Fibroblast of skin of right biceps (primary cell): ENCODE results near the gene LCN9.

Experiments used
- DNase-seq: peaks from one replicate; pipeline ENCODE4 v3.0.0-alpha.2; 2013

The LCN9 gene

DNA sequence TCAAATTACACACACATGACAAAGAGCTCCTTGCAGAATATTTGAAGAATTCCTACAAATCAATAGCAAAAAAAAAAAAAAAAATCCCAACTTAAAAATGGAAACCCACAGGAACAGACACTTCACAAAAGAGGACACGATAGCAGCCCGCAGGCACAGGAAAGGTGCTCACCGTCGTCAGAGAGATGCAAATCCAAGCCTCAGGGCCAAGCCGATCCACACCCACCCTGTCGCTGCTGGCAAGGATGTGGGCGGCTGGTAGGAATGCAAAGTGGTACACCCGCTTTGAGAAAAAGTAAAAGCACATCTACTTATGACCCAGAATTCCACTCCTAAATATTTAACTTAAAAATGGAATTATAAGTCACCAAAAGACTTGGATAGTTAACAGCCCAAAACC lies 10.8 kb downstream of the LCN9 start:
- no peak for DNase-seq

DNA sequence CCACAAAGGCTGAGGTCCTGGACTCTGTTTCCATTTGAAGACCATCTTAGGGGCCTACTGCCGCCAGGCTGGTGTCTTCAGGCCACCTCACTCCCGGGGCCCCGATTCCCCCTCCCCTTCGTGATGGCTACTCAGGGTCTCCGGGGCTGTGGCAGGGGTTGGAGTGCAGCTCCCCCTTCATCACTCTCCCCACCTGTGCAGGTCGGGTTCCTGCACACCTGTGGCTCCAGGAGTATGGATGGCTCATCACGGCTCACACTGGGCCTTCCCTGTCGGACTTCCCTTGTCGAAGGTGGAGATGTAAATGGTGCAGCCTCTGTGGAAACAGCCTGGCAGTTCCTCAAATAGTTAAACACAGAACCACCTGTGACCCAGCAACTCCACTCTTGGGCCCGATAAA lies 11.9 kb downstream of the LCN9 start:
- no peak for DNase-seq

DNA sequence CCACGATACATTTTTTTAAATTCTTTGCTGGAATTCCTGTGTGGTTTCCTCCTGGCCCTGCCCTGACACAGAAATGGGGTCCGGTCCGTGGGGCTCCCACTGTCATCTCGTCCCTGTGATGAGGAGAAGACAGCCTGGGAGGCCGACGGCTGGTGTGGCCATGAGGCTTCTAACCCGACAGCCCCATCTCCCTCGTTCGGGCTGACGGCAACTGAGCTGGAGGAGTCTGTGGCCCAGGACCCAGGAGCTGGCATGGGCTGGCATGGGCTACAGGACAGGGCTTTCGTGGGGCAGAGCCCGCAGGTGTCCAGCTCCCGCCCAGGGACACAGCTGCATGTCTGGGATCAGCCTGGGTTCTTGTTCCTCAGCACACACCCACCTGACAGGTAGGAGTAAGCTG lies 13.8 kb downstream of the LCN9 start:
- DNase-seq: no peak

DNA sequence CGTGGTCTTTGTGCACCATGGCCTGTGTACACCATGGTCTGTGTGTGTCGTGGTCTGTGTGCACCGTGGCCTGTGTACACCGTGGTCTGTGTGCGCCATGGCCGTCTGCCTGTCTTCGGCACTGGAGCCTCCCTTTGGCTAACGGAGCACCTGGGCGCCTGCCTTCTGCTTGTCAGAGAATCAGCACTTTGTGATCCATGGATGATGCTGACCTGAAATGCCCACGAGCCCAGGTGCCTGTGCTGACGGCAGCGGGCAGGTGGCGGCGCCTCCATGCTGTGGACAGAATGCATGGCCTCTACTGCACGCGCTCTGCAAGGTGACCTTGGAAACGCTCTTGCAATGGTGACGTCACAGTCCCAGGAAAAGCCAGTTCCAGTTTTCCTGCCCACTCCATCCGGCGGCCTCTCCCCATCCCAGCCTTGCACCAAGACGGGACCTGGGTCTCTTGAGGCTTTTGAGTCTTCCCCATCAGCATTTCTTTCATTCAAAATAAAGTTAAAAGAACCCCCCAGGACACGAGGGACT lies 14.6 kb downstream of the LCN9 start:
- no peak for DNase-seq

DNA sequence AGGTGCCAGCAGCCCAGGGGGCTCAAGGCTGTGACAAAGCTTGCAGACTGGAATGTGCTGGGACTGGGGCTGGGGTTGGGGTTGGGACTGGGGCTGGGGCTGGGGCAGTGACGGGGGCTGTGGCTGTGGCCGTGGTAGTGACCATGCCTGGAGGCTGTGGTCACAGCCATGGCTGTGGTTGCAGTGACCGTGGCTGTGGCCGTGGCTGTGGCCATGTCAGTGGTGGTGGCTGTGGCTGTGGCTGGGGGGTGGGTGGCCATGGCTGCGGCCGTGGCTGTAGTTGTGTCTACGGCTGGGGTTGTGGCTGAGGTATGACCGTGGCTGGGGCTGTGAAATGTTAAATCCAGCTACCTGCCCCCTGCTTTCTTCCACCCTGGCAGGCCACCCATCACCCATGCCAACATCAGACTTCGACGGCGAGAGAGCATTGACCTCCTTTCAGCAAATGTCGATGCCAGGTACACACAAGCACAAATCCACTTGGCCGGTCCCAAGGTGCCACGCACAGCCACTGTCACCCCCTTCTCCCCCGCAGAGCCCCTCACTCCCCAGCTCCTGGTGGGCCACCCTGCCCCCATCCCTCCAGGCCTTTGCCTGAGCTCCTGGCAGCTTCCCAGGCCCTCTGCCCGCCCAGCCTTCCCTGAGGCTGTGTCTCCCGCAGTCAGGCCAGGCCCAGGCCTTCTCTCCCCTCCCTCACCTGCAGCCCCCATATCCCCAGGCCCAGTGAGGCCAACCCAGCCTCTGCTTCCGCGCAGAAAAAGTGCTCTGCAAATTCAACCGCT lies 15.3 kb downstream of the LCN9 start:
- no peak for DNase-seq

DNA sequence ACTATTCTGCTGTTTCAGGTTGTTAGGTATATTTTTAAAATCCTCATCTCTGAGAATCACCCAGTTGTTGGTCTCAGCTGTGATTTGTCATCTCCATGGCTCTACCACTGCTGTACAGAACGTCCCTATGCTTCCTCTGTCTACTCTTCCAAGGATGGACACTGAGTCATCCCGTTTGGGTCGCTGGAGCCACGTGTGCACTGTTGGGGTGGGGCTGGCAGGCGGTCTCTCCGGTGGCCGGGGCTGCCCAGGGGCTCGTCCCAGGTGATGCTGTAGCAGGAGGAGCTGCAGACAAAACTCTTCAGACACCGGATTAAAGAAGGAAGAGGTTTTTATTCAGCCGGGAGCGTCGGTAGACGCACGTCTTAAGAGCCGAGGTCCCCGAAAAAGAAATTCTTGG lies 16.9 kb downstream of the LCN9 start:
- no peak for DNase-seq

DNA sequence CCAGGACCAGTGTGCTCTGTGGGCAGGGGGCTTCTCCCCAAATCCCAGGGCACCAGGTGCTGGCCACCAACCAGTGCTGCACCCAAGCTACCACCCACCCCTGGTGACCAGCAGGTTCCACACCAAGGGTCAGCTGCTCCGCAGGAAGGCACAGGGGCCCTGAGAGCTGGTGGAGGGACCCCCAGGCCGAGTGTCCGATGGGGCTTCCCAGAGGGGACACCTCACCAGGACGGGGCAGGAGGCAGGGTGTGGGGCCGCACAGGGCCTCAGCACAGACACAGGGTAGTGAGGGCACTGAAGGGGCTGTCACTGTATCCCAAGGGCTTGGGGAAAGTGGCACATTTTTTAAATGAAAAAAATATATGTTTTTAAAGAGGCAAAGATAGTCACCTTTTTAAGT lies 18.1 kb downstream of the LCN9 start:
- no peak for DNase-seq

DNA sequence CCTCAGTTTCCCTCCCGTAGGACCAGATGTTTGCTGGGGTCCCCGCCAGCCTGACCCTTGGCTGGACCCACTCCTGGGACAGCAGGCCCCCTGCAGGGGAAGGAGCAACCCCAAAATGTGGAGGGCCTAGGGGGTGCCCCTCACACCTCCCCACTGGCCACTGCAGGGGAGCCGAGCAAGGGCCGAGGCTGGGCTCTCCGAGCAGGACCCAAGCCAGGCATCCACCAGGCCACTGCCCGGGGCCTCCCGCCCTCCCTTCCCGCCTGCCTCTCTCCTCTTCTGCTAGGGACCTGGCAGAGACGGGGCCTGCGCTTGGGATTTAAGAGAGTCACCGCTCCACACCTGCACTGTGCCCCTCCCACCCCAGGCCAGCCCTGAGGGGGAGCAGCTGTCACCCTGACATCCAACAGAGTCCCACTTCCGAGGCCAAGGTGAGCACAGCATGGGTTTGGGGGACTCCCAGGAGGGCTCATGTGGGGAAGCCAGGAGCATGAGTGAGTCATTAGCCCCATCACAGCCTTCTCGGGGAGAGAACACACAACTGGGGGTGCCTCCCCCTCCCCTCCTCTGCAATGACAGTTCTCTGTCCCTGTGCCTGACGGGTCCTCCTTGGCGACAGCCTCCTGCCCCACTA lies 20.4 kb downstream of the LCN9 start:
- DNase-seq: no peak

DNA sequence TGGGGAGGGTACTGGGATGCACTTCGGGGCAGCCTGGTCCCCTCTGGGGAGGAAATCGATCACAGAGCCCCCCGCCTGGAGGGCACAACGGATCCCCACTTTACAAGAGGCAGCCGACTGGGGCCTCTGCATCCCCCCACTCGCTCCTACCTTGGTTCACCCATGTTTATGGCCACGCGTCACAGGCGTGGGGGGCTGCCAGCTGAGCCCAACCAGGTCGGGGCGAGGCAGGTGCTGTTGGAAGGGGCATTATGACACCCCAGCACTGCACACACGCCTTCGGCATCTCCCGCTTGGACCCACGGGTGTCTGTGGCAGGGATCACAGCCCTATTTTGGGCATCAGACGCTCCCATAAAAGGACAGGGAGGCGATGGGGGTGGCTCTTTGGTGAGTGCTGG lies 21.6 kb downstream of the LCN9 start:
- DNase-seq: no peak

DNA sequence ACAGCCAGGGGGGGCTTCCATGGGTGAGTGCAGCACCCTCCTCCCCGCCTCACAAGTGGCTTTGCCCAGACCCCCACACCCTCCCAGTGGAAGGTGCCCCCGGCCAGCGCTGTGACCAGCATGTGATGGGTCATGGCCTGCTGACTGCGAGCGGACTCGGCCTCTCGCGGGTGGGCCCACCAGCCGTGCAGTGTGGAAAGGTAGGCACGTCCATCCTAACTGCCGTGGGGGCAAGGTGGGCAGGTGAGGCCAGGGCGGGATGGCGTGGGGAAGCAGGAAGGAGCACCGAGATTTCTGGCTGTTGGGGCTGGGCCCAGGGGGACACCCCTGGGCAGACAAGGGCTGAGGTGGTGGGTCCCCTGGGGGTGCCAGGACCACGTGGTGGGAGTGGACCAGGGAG lies 24.1 kb downstream of the LCN9 start:
- DNase-seq: no peak

DNA sequence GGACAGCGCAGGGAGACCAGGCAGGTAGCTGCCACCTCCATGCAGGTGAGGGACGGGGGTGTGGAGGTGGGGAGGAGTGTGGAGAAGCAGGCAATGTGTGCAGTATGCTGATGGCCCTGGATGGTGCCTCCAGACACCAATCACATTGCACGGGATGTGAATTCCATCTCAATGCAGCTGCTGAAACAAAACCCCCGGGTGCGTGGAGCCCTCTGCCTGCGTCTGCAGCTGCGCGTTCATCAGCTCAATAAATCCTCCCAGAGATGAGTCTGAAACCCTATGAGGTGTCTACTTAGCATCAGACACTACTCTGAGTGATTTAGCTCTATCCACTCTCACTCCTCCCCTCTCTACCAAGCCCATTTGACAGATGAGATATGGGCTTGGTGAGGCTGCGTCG lies 25.9 kb downstream of the LCN9 start:
- DNase-seq: no peak

DNA sequence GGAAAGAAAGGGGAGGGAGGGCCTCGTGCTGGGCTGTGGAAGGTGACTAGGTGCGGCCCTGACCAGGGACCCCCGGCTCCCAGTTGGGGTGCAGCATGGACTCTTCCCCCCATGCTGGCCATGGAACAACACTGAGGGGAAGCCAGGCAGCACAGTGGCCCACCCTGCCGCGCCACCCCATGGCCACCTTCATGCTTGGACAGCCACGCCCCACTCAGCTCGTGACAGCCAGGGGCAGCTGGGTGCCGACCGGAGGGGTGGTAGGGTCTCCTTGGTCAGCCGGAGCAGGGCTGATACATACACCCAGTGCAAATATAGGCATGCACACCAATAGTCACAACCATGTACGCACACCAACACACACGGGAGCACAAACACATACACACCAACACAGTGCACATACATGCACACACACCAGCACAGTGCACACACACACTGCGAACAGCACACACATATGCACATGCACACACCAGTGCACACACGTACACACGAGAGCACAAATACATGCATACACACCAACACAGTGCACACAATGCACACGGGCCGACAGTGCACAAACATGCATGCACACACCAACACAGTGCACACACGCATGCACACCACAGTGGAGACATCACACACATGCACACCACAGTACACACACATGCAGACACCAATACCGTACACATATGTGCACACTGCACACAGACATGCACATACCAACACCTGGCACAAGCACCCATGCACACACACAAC lies 27.9 kb downstream of the LCN9 start:
- DNase-seq: no peak

DNA sequence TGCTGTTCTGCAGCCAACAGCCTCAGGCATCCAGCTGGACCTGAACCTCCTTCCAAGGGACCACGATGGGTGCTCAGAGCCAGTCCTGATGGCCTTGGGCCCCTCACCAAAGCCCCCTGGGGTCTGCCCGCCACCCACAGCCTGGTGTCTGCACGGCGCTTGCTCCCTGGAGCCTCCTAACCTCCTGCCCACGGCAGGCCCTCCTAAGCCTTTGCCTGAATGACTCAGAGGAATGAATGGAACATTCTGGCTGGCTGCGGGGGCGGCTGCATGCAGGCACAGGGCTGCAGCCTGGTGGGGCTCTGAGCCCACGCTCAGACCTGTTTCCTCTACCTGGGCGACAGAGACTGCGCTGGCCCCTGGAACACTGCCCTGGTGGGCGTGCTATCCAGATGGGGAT lies 29.3 kb downstream of the LCN9 start:
- no peak for DNase-seq

DNA sequence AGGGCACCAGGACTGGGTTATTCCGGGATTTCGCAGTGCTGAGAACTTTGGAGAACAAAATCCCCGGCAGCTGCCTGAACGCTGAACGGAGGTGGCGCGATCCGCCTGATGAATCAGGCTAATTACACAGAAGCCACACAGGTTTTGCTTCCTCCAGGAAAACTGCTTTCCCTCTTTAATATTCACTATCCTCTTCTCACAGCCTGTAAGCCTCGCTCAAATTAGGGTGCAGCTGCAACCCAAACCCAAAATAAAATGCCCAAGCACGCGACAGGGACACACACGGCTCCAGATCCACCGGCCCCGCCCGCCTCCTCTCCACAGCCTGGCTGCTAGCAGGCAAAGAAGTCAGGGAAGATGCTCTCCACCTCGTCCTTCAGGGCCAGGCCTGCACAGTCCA lies 30.2 kb downstream of the LCN9 start:
- DNase-seq: no peak

DNA sequence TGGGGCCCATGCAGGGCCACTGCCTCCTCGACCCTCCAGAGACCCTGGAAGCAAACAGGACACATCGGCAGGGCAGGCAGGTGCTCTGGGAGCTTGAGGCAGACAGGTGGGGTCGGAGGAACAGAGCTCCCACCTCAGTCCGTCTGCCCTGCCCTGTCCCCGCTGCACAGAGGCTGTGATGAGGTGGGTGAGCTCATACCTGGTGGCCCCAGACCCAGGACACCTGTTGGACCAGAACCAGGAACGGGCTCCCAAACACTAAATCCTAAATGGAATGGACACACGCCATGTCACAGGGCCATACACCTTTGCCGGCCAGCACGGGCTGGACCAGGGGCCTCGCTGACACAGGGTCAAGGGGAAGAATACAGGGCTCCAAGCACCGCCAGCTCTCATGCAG lies 30.7 kb downstream of the LCN9 start:
- no peak for DNase-seq

DNA sequence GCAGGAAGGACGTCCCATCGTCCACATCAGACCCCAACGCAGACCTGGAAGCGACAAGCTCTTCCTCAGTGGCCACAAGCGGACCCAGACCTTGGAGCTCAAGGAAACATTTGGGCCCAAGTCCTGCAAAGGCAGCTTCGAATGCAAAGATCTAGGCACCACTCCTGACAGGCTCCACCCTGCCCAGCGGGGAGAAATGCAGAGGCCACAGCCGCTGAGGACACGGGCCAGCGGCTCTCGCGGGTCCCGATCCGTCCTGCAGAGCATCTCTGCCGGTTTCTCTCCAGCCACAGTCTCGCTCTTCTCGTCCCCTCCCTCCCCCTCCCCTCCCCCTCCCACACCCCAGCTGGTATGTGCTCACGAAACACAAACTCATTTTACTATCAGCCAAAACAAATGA lies 31.3 kb downstream of the LCN9 start:
- no peak for DNase-seq

DNA sequence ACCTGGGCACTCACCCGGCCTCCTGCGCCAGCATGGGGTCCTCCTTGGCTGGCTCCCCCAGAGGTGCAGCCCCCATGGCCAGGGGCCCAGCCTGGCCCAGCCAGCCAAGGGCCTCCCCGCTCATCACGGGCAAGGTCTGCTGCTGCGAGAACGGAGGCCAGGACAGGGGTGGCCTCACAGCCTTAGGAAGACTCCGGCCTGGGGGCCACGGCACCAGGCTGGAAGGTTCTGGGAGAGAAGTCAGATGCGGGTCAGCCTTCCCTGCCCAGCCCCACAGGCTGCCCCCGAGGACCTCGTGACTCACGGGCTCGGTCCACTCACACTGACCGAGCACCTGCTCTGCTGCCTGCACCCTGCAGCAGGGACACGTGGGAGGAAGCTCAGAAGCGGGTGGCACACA lies 31.9 kb downstream of the LCN9 start:
- no peak for DNase-seq

DNA sequence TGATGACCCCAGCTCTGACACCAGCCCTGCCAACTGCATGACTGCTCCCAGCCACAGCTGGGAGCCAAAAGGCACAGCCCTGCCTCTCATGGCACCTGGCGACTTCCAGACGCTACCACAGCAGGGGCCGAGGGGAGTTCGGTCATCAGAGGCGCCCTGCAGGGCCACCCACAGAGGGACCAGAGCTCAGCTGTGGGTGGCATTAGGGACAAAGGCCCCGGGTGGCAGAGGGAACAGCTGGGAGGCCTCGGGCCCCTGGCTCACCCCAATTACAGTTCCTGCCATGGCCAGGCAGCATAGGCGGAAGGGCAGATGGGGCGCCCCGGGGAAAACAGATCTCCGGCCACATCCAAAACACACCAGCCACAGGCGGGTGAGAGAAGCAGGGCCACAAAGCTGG lies 32.5 kb downstream of the LCN9 start:
- DNase-seq: no peak

DNA sequence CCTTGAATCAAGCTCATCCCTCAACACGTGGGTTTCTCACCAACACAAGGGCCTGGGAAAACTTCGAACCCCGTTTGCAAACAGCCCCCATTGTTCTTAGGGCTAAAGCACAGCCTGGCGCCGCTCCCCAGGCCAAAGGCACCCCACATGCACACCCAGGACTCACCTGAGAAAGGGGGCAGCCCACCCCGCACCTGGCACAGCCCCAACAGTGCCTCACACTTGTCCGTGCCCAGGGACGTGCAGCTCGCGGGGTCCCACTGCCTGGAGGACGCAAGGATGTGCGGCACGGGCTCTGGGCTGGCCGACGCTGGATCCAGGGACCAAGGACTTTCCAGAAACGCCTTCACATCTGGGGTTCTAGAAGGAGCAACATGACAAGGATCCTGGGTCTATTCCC lies 33.3 kb downstream of the LCN9 start:
- no peak for DNase-seq

DNA sequence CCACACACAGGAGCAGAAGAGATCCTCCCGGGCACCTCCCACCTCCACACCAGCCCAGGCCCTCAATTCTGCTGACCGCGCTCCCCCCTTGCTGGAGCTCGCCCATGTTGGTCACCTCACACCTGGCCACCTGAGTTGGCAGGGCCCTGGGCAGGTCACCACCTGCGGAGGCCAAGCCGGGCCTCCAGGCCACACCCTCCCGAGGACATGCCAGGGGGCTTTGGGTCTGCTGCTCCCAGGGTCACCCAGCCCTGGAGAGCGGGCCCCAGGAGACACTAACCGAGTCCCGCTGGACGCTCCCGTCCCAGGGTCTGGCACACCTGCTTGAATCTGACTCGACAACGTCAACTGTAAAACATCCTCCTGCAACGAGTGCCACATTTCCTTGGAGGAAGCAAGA lies 34.1 kb downstream of the LCN9 start:
- no peak for DNase-seq

DNA sequence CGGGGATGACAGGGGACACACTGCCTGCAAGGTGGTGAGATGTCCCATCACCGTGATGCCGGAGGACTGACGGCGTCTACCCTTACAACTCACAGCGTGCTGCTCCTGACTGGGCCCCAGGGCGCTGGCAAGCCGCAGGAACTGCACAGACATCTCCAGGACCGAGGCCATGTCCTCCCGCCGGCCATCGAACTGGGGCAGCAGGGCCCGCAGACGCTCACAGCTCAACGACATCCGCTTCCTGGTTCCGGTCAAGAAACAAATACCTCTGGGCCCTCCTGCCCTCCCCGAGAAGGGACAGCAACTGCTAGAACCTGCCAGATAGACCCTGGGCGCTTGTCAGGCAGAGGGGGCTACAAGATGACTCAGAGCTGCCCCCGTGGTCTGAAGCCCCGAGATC lies 35.1 kb downstream of the LCN9 start:
- DNase-seq: no peak

DNA sequence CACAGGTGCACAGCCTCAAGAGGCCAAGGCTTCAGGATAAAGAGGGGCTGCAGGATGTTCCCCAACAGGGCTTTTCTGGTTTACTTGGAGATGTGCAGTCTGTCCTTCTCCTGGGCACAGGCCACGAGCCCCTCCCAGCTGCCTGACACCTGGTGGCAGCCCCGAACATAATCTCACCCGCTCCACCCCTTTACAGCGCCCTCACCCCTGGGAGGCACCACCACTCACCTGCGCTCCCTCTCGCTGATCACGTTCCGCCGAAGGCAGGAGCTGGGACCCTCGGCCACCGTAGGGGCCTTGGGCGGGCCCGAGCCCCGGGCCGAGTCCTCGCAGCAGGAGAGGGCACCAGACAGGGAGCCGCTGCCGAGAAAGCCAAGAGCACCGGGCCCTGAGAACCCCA lies 35.7 kb downstream of the LCN9 start:
- DNase-seq: no peak

DNA sequence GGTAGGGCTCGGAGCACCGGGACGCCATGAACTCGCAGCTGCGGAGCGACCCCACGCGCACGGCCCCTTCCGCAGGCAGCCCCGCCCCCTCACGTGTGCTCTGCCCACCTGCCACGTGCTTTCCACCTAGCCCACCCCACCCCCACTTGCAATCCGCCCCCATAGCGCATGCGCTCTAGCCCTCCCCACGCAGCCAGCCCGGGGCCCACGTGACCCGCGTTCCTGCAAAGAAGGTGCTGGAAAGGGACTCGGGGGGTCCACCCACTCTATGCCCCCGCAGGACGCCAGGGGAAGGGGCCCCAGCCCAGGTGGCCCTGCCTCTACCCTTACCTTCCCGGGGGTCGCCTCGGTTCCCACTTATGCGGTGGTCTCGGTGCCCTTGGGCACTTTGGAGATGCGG lies 36.3 kb downstream of the LCN9 start, which contains the start of gene SOHLH1:
Gene SOHLH1, minus strand, starts transcription at position 42 of the 400 bp plus-strand sequence. Its CDS starts 14 bp downstream, at position 28.
- no peak for DNase-seq

DNA sequence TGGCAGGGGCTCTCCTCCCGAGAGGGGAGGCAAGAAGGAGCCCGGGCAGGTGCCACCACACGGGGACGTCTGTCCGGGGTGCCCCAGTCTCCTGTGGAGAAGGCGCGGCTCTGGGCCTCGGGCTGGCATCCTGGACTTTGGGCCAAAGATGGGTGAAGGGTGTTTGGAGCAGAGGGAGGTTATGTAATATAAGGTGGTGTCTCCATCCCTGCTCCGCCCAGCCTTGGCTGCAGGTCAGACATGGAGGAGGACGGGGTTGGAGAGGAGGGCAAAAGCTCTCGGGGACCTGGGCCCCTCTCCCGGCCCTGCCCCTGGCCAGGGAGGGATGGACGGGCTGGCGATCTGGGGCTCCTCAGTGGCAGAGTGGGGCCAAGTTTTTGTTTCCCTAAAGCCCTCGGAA lies 37.4 kb downstream of the LCN9 start:
- DNase-seq: no peak
